Thyroid gland (tissue), 4 donors: Measurements from ENCODE around the gene DPP3. TPM values are rescaled to one million over a fixed set of nuclear protein-coding genes. Genes with fewer than 3 reads are reported as not detected.

Experiments
- DNase-seq, 2 donors: peaks; one replicate each; pipeline ENCODE4 v3.0.0-alpha.2; 2019
- H3K27ac ChIP-seq, 3 donors: fragments of 200-600 bp; sonication (generic); 1 replicate in 2 of 3; 2 replicates in 1 of 3; pipeline ENCODE4 v1.5.1; 2016 to 2019; ENCODE audit warnings: mild to moderate bottlenecking in 1 of 3, moderate library complexity in 1 of 3
- H3K27me3 ChIP-seq: fragments of 200-600 bp; sonication (generic); one replicate; pipeline ENCODE4 v1.5.1; 2019
- H3K36me3 ChIP-seq, 2 donors: fragments of 200-600 bp; sonication (generic); one replicate each; pipeline ENCODE4 v1.5.1; 2016 to 2019
- H3K4me1 ChIP-seq, 2 donors: fragments of 200-600 bp; sonication (generic); one replicate each; pipeline ENCODE4 v1.5.1; 2017 to 2019
- H3K4me3 ChIP-seq, 3 donors: fragments of 200-600 bp; sonication (generic); replicated peaks in 1 of 3; 1 replicate in 2 of 3; 2 replicates in 1 of 3; pipeline ENCODE4 v1.5.1; 2016; ENCODE audit warnings: mild to moderate bottlenecking in 1 of 3
- H3K9me3 ChIP-seq: fragments of 200-600 bp; sonication (generic); one replicate; pipeline ENCODE4 v1.5.1; 2017
- CTCF ChIP-seq, 6 experiments: fragments of 200-600 bp in 3 of 6; fragments of 450-650 bp in 3 of 6; sonication (generic) in 3 of 6; IDR thresholded peaks; one replicate each; pipeline ENCODE4 v1.5.1; 2016 to 2019; ENCODE audit warnings: antibody characterized with exemption in 6 of 6, mild to moderate bottlenecking in 2 of 6, inconsistent platforms in 1 of 6, moderate library complexity in 1 of 6
- POLR2A ChIP-seq, 2 donors: fragments of 450-650 bp; IDR thresholded peaks; one replicate each; pipeline ENCODE4 v1.6.1; 2017; ENCODE audit warnings: antibody characterized with exemption in 2 of 2, mild to moderate bottlenecking in 2 of 2, moderate library complexity in 1 of 2
- WGBS, 2 donors: methylation state at CpG; one replicate each; pipeline ENCODE4 v1.1.5; 2017; 5-methylcytosine and 5-hydroxymethylcytosine counted together
- intact Hi-C: fragments of 100-400 bp; cut with DNase I; formaldehyde crosslinking; loops from one replicate; pipeline ENCODE4 v1.15.1; 2023
- total RNA-seq, 4 donors: library from RNA; depleted of rRNA; stranded (reverse); fragments of >200 nt; gene quantifications; one replicate each; pipeline ENCODE4 v1.2.3, GENCODE V29; 2016

DPP3 gene
- total RNA-seq, 4 donors from 2014 or later: 10.9 to 38.7 (median 35.8) TPM

GRCh38 chr11:66465373-66466224, 14.6 kb upstream of the DPP3 start:
- peak overlapping the region in 1 of 3 donors; percentile 56 for H3K27ac ChIP-seq
- 48 to 51% methylated on average over 13 to 19 of the region's 19 CpGs for WGBS, 2 donors

GRCh38 chr11:66466225-66467033, 13.8 kb upstream of the DPP3 start, which contains the start of gene PELI3:
TSS of gene PELI3 (plus strand) at chr11:66466905. CDS start at chr11:66468129, 1,224 bp downstream.
- Histone ChIP-seq H3K9me3 (no peaks in the 10 kb centered on the region), H3K27me3 (no peaks in the 10 kb centered on the region), H3K4me1 (peaks cover 4 to 9% of the 10 kb centered on the region in 2 donors), H3K36me3 (no peaks in the 10 kb centered on the region), H3K27ac (peak within 1 kb of the TSS; percentile 14 to 56 (median 47)), H3K4me3 (peak within 1 kb of the TSS; percentile 41 to 80 (median 53))
- peak; percentile 89 to 90 for DNase-seq
- intact Hi-C loops: no loop called here
- 1% methylated on average over 21 to 31 of the region's 63 CpGs for WGBS, 2 donors
- TF ChIP-seq POLR2A (IDR thresholded peaks at IDR 0.05) (peak in 1 of 2 donors; percentile 61), CTCF (IDR thresholded peaks at IDR 0.05) (no peak)

More at GRCh38 chr11:66465373-66466224, 14.6 kb upstream of the DPP3 start:
- no peaks in the 10 kb centered on the region for H3K27me3 ChIP-seq
- no peak for TF ChIP-seq POLR2A (IDR thresholded peaks at IDR 0.05)
- TF ChIP-seq CTCF (IDR thresholded peaks at IDR 0.05): no peak
- peaks cover 4 to 9% of the 10 kb centered on the region in 2 donors for H3K4me1 ChIP-seq
- intact Hi-C loops: no loop called here
- H3K4me3 ChIP-seq: no peak overlapping the region
- H3K36me3 ChIP-seq: no peaks in the 10 kb centered on the region
- DNase-seq: no peak
- H3K9me3 ChIP-seq: no peaks in the 10 kb centered on the region

- Histone ChIP-seq H3K36me3 (no peaks in the 10 kb centered on the region), H3K27ac (no peak overlapping the region), H3K9me3 (no peaks in the 10 kb centered on the region), H3K27me3 (no peaks in the 10 kb centered on the region), H3K4me1 (peaks cover 4 to 9% of the 10 kb centered on the region in 2 donors), H3K4me3 (peak overlapping the region; percentile 41 to 53 (median 44))
- TF ChIP-seq POLR2A (IDR thresholded peaks at IDR 0.05) (no peak), CTCF (IDR thresholded peaks at IDR 0.05) (peak in 5 of 6 experiments; percentile 13 to 46 (median 45))
- intact Hi-C loops: no loop called here
- DNase-seq: peak; percentile 27 to 41
- WGBS, 2 donors: 5% methylated on average over 15 to 19 of the region's 72 CpGs
Observed at GRCh38 chr11:66467034-66467659, 13.1 kb upstream of the DPP3 start.

- intact Hi-C loops: no loop called here
- no peak overlapping the region for H3K27ac ChIP-seq
Observed at GRCh38 chr11:66467756-66468155, 12.5 kb upstream of the DPP3 start.

More at GRCh38 chr11:66467756-66468155, 12.5 kb upstream of the DPP3 start:
- 46 to 66% methylated on average over 4 to 6 of the region's 6 CpGs for WGBS, 2 donors
- no peak for TF ChIP-seq CTCF (IDR thresholded peaks at IDR 0.05)
- TF ChIP-seq POLR2A (IDR thresholded peaks at IDR 0.05): no peak
- DNase-seq: no peak
- H3K4me3 ChIP-seq: peak overlapping the region in 1 of 3 donors; percentile 53
- H3K36me3 ChIP-seq: no peaks in the 10 kb centered on the region
- no peaks in the 10 kb centered on the region for H3K9me3 ChIP-seq
- no peaks in the 10 kb centered on the region for H3K27me3 ChIP-seq
- H3K4me1 ChIP-seq: peaks cover 4 to 9% of the 10 kb centered on the region in 2 donors
